Measurements from ENCODE around the gene PDCD10.

Gene PDCD10

GRCh38 chr3:167718582-167718981, 16.1 kb downstream of the PDCD10 start:
- no peak overlapping the region for H3K27ac ChIP-seq (ENCODE audit: low read depth in 2 of 2, low read length in 2 of 2)
- H3K4me1 ChIP-seq (ENCODE audit: control insufficient read depth in 2 of 2, insufficient read depth in 2 of 2, low read length in 2 of 2): no peaks in the 10 kb centered on the region
- H3K36me3 ChIP-seq (ENCODE audit: control insufficient read depth in 2 of 2, insufficient read depth in 2 of 2, low read length in 2 of 2): peaks cover 10 to 15% of the 10 kb centered on the region in 2 donors
- H3K27me3 ChIP-seq (ENCODE audit: control insufficient read depth in 2 of 2, insufficient read depth in 2 of 2, low read length in 2 of 2): no peaks in the 10 kb centered on the region
- H3K9me3 ChIP-seq (ENCODE audit: control insufficient read depth in 2 of 2, low read length in 2 of 2): no peaks in the 10 kb centered on the region
- H3K4me3 ChIP-seq (ENCODE audit: low read length in 2 of 2): no peak overlapping the region
- H3K9ac ChIP-seq (ENCODE audit: low read depth in 1 of 2, low read length in 2 of 2): no peak overlapping the region

GRCh38 chr3:167716920-167717319, 17.8 kb downstream of the PDCD10 start:
- Histone ChIP-seq H3K4me3 (ENCODE audit: low read length in 2 of 2) (peak overlapping the region in 1 of 2 donors; percentile 17), H3K4me1 (ENCODE audit: control insufficient read depth in 2 of 2, insufficient read depth in 2 of 2, low read length in 2 of 2) (no peaks in the 10 kb centered on the region), H3K27ac (ENCODE audit: low read depth in 2 of 2, low read length in 2 of 2) (no peak overlapping the region), H3K9me3 (ENCODE audit: control insufficient read depth in 2 of 2, low read length in 2 of 2) (no peaks in the 10 kb centered on the region), H3K27me3 (ENCODE audit: control insufficient read depth in 2 of 2, insufficient read depth in 2 of 2, low read length in 2 of 2) (no peaks in the 10 kb centered on the region), H3K36me3 (ENCODE audit: control insufficient read depth in 2 of 2, insufficient read depth in 2 of 2, low read length in 2 of 2) (peaks cover 10 to 15% of the 10 kb centered on the region in 2 donors), H3K9ac (ENCODE audit: low read depth in 1 of 2, low read length in 2 of 2) (no peak overlapping the region)

GRCh38 chr3:167714871-167715270, 19.8 kb downstream of the PDCD10 start:
- Histone ChIP-seq H3K27me3 (ENCODE audit: control insufficient read depth in 2 of 2, insufficient read depth in 2 of 2, low read length in 2 of 2) (no peaks in the 10 kb centered on the region), H3K9me3 (ENCODE audit: control insufficient read depth in 2 of 2, low read length in 2 of 2) (no peaks in the 10 kb centered on the region), H3K36me3 (ENCODE audit: control insufficient read depth in 2 of 2, insufficient read depth in 2 of 2, low read length in 2 of 2) (peaks cover 12 to 15% of the 10 kb centered on the region in 2 donors), H3K27ac (ENCODE audit: low read depth in 2 of 2, low read length in 2 of 2) (no peak overlapping the region), H3K9ac (ENCODE audit: low read depth in 1 of 2, low read length in 2 of 2) (no peak overlapping the region), H3K4me1 (ENCODE audit: control insufficient read depth in 2 of 2, insufficient read depth in 2 of 2, low read length in 2 of 2) (no peaks in the 10 kb centered on the region), H3K4me3 (ENCODE audit: low read length in 2 of 2) (no peak overlapping the region)

GRCh38 chr3:167712445-167712844, 22.2 kb downstream of the PDCD10 start:
- Histone ChIP-seq H3K9ac (ENCODE audit: low read depth in 1 of 2, low read length in 2 of 2) (no peak overlapping the region), H3K27me3 (ENCODE audit: control insufficient read depth in 2 of 2, insufficient read depth in 2 of 2, low read length in 2 of 2) (no peaks in the 10 kb centered on the region), H3K4me3 (ENCODE audit: low read length in 2 of 2) (no peak overlapping the region), H3K27ac (ENCODE audit: low read depth in 2 of 2, low read length in 2 of 2) (no peak overlapping the region), H3K36me3 (ENCODE audit: control insufficient read depth in 2 of 2, insufficient read depth in 2 of 2, low read length in 2 of 2) (peaks cover 12 to 14% of the 10 kb centered on the region in 2 donors), H3K4me1 (ENCODE audit: control insufficient read depth in 2 of 2, insufficient read depth in 2 of 2, low read length in 2 of 2) (no peaks in the 10 kb centered on the region), H3K9me3 (ENCODE audit: control insufficient read depth in 2 of 2, low read length in 2 of 2) (no peaks in the 10 kb centered on the region)

- Histone ChIP-seq H3K9ac (ENCODE audit: low read depth in 1 of 2, low read length in 2 of 2) (no peak overlapping the region), H3K4me3 (ENCODE audit: low read length in 2 of 2) (no peak overlapping the region), H3K27ac (ENCODE audit: low read depth in 2 of 2, low read length in 2 of 2) (no peak overlapping the region), H3K4me1 (ENCODE audit: control insufficient read depth in 2 of 2, insufficient read depth in 2 of 2, low read length in 2 of 2) (no peaks in the 10 kb centered on the region), H3K9me3 (ENCODE audit: control insufficient read depth in 2 of 2, low read length in 2 of 2) (no peaks in the 10 kb centered on the region), H3K27me3 (ENCODE audit: control insufficient read depth in 2 of 2, insufficient read depth in 2 of 2, low read length in 2 of 2) (no peaks in the 10 kb centered on the region), H3K36me3 (ENCODE audit: control insufficient read depth in 2 of 2, insufficient read depth in 2 of 2, low read length in 2 of 2) (peaks cover 17 to 19% of the 10 kb centered on the region in 2 donors)
Observed at GRCh38 chr3:167711439-167711838, 23.3 kb downstream of the PDCD10 start.

- Histone ChIP-seq H3K27ac (ENCODE audit: low read depth in 2 of 2, low read length in 2 of 2) (no peak overlapping the region), H3K36me3 (ENCODE audit: control insufficient read depth in 2 of 2, insufficient read depth in 2 of 2, low read length in 2 of 2) (peaks cover 21% of the 10 kb centered on the region in 2 donors), H3K9me3 (ENCODE audit: control insufficient read depth in 2 of 2, low read length in 2 of 2) (no peaks in the 10 kb centered on the region), H3K9ac (ENCODE audit: low read depth in 1 of 2, low read length in 2 of 2) (no peak overlapping the region), H3K4me1 (ENCODE audit: control insufficient read depth in 2 of 2, insufficient read depth in 2 of 2, low read length in 2 of 2) (no peaks in the 10 kb centered on the region), H3K4me3 (ENCODE audit: low read length in 2 of 2) (no peak overlapping the region), H3K27me3 (ENCODE audit: control insufficient read depth in 2 of 2, insufficient read depth in 2 of 2, low read length in 2 of 2) (no peaks in the 10 kb centered on the region)
Observed at GRCh38 chr3:167710552-167710951, 24.1 kb downstream of the PDCD10 start.

- H3K9ac ChIP-seq (ENCODE audit: low read depth in 1 of 2, low read length in 2 of 2): no peak overlapping the region
- H3K27ac ChIP-seq (ENCODE audit: low read depth in 2 of 2, low read length in 2 of 2): no peak overlapping the region
- no peak overlapping the region for H3K4me3 ChIP-seq (ENCODE audit: low read length in 2 of 2)
- H3K27me3 ChIP-seq (ENCODE audit: control insufficient read depth in 2 of 2, insufficient read depth in 2 of 2, low read length in 2 of 2): no peaks in the 10 kb centered on the region
- H3K4me1 ChIP-seq (ENCODE audit: control insufficient read depth in 2 of 2, insufficient read depth in 2 of 2, low read length in 2 of 2): no peaks in the 10 kb centered on the region
- H3K36me3 ChIP-seq (ENCODE audit: control insufficient read depth in 2 of 2, insufficient read depth in 2 of 2, low read length in 2 of 2): peaks cover 21% of the 10 kb centered on the region in 2 donors
- no peaks in the 10 kb centered on the region for H3K9me3 ChIP-seq (ENCODE audit: control insufficient read depth in 2 of 2, low read length in 2 of 2)
Observed at GRCh38 chr3:167709690-167710089, 25.0 kb downstream of the PDCD10 start.

- Histone ChIP-seq H3K9me3 (ENCODE audit: control insufficient read depth in 2 of 2, low read length in 2 of 2) (no peaks in the 10 kb centered on the region), H3K27ac (ENCODE audit: low read depth in 2 of 2, low read length in 2 of 2) (no peak overlapping the region), H3K4me3 (ENCODE audit: low read length in 2 of 2) (no peak overlapping the region), H3K27me3 (ENCODE audit: control insufficient read depth in 2 of 2, insufficient read depth in 2 of 2, low read length in 2 of 2) (no peaks in the 10 kb centered on the region), H3K36me3 (ENCODE audit: control insufficient read depth in 2 of 2, insufficient read depth in 2 of 2, low read length in 2 of 2) (peaks cover 23 to 31% of the 10 kb centered on the region in 2 donors), H3K9ac (ENCODE audit: low read depth in 1 of 2, low read length in 2 of 2) (no peak overlapping the region), H3K4me1 (ENCODE audit: control insufficient read depth in 2 of 2, insufficient read depth in 2 of 2, low read length in 2 of 2) (no peaks in the 10 kb centered on the region)
Observed at GRCh38 chr3:167705840-167706239, 28.9 kb downstream of the PDCD10 start.

- no peaks in the 10 kb centered on the region for H3K4me1 ChIP-seq (ENCODE audit: control insufficient read depth in 2 of 2, insufficient read depth in 2 of 2, low read length in 2 of 2)
- H3K27me3 ChIP-seq (ENCODE audit: control insufficient read depth in 2 of 2, insufficient read depth in 2 of 2, low read length in 2 of 2): no peaks in the 10 kb centered on the region
Observed at GRCh38 chr3:167700926-167701325, 33.8 kb downstream of the PDCD10 start.

GRCh38 chr3:167700046-167700445, 34.6 kb downstream of the PDCD10 start:
- H3K9me3 ChIP-seq (ENCODE audit: control insufficient read depth in 2 of 2, low read length in 2 of 2): no peaks in the 10 kb centered on the region
- H3K27ac ChIP-seq (ENCODE audit: low read depth in 2 of 2, low read length in 2 of 2): no peak overlapping the region
- H3K36me3 ChIP-seq (ENCODE audit: control insufficient read depth in 2 of 2, insufficient read depth in 2 of 2, low read length in 2 of 2): peaks cover 7 to 26% of the 10 kb centered on the region in 2 donors
- no peak overlapping the region for H3K9ac ChIP-seq (ENCODE audit: low read depth in 1 of 2, low read length in 2 of 2)
- no peaks in the 10 kb centered on the region for H3K27me3 ChIP-seq (ENCODE audit: control insufficient read depth in 2 of 2, insufficient read depth in 2 of 2, low read length in 2 of 2)
- no peak overlapping the region for H3K4me3 ChIP-seq (ENCODE audit: low read length in 2 of 2)
- no peaks in the 10 kb centered on the region for H3K4me1 ChIP-seq (ENCODE audit: control insufficient read depth in 2 of 2, insufficient read depth in 2 of 2, low read length in 2 of 2)

More at GRCh38 chr3:167700926-167701325, 33.8 kb downstream of the PDCD10 start:
- Histone ChIP-seq H3K4me3 (ENCODE audit: low read length in 2 of 2) (no peak overlapping the region), H3K36me3 (ENCODE audit: control insufficient read depth in 2 of 2, insufficient read depth in 2 of 2, low read length in 2 of 2) (peaks cover 2 to 25% of the 10 kb centered on the region in 2 donors), H3K27ac (ENCODE audit: low read depth in 2 of 2, low read length in 2 of 2) (no peak overlapping the region), H3K9me3 (ENCODE audit: control insufficient read depth in 2 of 2, low read length in 2 of 2) (no peaks in the 10 kb centered on the region), H3K9ac (ENCODE audit: low read depth in 1 of 2, low read length in 2 of 2) (no peak overlapping the region)

- Histone ChIP-seq H3K27ac (ENCODE audit: low read depth in 2 of 2, low read length in 2 of 2) (no peak overlapping the region), H3K9ac (ENCODE audit: low read depth in 1 of 2, low read length in 2 of 2) (no peak overlapping the region), H3K9me3 (ENCODE audit: control insufficient read depth in 2 of 2, low read length in 2 of 2) (no peaks in the 10 kb centered on the region), H3K4me3 (ENCODE audit: low read length in 2 of 2) (no peak overlapping the region), H3K27me3 (ENCODE audit: control insufficient read depth in 2 of 2, insufficient read depth in 2 of 2, low read length in 2 of 2) (no peaks in the 10 kb centered on the region), H3K36me3 (ENCODE audit: control insufficient read depth in 2 of 2, insufficient read depth in 2 of 2, low read length in 2 of 2) (peaks cover 17 to 36% of the 10 kb centered on the region in 2 donors), H3K4me1 (ENCODE audit: control insufficient read depth in 2 of 2, insufficient read depth in 2 of 2, low read length in 2 of 2) (no peaks in the 10 kb centered on the region)
Observed at GRCh38 chr3:167694121-167694520, 40.6 kb downstream of the PDCD10 start.

All from mucosa of rectum (tissue), 2 donors.